Subcutaneous adipose tissue (tissue), 4 donors: Measurements from ENCODE around the gene HAAO. TPM values are rescaled to one million over a fixed set of nuclear protein-coding genes. Genes with fewer than 3 reads are reported as not detected.

ENCODE experiments used
- total RNA-seq, 4 donors: library from RNA; depleted of rRNA; stranded (reverse); fragments of >200 nt; gene quantifications; one replicate each; pipeline ENCODE4 v1.1.0, GENCODE V29; 2016
- TF ChIP-seq, protein P1 (sequence below): fragments of 450-650 bp; IDR thresholded peaks from one replicate; pipeline ENCODE4 v1.5.1; 2016; ENCODE audit warnings: low read depth, mild to moderate bottlenecking, control low read depth, antibody characterized with exemption, moderate library complexity

HAAO gene
- total RNA-seq, 4 donors from 2014 or later: 1.1 to 10.2 (median 5.9) TPM

DNA sequence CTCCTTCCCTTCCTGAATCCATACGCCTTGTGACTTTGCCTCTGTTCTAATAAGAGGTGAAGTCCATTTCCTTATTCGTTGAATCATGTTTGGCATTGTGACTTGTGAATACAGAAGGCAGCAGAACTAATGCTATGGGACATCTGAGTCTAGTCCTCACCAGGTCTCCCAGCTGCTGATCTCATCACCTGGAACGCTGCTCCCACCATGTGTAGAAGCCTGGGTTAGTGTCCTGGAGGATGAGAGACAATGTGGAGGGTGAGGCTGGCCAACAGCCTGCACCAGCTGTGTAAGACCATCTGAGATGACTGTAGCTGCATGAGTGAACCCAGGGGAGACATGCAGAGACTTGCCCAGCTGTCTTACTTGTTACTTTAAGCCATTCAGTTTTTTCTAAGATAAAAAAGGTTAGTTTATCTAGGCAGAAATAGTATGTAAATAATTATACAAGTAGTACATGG lies 3.5 kb upstream of the HAAO start:
- TF ChIP-seq, protein P1, sequence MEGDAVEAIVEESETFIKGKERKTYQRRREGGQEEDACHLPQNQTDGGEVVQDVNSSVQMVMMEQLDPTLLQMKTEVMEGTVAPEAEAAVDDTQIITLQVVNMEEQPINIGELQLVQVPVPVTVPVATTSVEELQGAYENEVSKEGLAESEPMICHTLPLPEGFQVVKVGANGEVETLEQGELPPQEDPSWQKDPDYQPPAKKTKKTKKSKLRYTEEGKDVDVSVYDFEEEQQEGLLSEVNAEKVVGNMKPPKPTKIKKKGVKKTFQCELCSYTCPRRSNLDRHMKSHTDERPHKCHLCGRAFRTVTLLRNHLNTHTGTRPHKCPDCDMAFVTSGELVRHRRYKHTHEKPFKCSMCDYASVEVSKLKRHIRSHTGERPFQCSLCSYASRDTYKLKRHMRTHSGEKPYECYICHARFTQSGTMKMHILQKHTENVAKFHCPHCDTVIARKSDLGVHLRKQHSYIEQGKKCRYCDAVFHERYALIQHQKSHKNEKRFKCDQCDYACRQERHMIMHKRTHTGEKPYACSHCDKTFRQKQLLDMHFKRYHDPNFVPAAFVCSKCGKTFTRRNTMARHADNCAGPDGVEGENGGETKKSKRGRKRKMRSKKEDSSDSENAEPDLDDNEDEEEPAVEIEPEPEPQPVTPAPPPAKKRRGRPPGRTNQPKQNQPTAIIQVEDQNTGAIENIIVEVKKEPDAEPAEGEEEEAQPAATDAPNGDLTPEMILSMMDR: no peak

DNA sequence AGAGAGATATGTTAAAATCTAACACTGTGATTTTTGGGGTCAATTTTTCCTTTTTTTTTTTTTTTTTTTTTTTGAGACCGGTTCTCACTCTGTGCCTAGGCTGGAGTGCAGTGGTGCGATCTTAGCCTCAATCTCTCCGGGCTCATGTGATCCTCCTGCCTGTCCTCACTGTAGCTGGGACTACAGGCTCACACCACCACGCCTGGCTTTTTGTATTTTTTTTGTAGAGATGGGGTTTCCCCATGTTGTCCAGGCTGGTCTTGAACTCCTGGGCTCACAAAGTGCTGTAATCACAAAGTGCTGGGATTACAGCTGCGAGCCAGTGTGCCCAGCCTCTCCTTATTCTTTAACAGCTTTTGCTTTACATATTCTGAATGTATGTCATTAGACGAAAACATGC lies 2.9 kb upstream of the HAAO start:
- TF ChIP-seq, protein P1: no peak

DNA sequence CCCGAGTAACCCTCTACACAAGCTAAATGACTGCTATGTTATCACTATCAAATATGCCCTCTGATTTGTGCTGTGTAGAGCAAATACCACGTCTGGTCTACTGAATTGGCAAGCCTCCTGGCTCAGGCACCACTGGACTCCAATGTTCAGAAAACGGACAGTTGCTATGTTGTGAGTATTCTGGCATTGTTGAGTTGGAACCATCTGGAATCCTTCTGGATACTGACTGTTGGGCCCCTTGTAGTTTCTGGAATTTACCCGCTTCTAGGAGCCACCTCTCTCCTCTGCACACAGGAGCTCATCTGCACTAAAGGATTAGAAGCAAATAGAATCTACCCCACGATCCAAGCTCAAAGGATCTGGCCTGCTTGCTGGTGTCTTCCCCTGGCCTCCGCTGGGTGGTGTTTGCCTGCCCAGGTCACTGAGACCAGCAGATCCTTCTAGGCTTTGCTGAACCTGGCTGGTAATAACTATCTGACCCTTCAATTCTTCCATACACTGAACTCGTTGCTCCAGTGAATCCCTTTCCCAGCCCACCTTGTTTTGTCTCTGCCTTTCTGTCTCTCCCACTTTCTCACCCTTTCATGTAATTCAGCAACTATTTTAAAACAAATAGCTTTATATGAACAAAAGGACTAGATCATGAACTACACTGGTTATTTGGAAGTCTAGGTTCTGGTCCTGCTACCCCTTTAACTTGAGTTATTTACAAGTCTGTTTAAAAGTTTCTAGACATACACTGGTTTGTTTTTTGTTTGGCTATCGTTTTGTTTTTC lies 2.1 kb upstream of the HAAO start:
- TF ChIP-seq, protein P1: no peak

DNA sequence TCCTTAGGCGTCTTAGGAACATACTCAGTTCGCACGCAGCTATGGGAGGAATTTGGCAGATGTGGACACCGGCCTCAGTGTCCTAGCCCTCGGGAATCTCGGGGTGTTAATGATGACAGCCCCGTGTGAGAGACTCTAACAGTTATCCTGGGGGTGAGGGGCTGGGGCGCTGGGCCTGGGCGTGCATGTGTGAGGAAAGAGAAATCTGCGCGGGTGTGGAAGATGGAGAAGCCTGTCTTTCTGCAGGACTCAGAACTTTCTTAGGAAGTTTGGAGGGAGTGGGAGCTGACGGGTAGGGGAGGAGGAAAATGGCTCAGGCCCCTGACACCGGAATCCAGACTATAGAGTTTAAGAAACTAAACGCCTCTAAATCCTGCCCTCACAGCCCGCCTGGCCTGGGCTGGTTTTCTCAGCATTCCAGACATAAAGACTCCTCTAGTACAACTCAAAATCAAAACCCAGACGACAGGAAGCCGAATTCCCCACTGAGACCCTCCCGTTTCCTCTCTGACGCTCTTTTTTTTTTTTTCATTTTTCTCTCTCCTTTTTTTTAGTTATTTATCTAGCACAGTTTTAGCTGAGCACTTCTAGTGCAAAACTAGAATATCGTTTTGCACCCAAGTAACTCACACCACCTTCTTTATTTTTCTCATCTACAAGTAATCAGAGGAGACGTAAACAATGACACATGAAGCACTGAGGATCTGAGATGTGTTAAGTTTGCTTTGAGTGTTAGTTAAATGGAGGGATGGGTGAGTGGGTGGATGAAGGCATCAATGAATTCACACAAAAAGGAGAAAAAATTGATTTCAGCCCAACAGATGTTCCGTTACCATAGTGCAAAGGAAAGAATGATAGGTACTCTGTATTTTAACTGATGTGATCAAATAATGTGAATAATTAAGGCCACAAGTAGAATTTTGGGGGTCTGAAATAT lies 1.2 kb upstream of the HAAO start:
- TF ChIP-seq, protein P1: no peak

DNA sequence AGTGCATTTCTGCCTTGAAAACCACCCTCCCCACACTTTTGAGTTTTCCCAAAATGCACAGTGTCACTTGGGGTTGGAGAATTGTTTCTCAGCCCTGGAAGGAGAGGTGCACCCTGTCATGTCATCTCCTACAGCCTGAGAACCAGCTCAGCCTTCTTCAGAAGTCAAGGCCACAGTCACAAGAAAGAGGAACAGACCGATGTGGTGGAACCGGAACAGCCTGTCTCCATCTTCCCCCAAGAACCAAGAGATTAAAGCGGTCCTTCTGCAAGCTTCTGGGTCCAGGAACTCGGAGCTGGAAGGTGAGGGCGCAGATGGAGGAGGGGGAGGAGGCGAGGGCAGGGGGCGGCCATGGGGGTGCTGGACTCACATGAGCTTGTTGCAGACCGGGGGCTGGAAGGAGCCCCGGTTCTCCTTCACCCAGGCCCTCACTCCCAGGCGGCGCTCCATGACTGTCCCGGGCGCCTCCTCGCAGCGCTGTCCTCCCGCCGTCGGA lies 248 bp downstream of the HAAO start:
- TF ChIP-seq, protein P1: no peak

DNA sequence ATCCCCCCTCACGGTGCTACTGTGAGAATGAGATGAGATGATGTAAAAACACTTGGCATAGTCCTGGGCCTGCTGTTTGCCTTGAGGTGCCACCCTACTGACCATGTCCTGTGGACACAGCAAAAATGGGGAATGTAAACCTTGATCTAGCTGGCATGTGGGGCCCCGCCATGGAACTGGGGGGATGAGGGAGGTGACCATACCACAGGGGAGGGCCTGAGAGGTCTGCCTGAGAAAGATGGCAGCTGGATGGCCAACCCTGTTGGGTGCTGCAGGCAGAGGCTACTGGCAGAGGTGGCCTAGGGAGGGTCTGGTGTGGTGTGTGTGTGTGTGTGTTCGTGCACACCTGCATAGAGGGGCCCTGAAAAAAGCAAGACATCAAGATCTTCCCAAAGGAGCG lies 777 bp downstream of the HAAO start:
- TF ChIP-seq, protein P1: no peak

DNA sequence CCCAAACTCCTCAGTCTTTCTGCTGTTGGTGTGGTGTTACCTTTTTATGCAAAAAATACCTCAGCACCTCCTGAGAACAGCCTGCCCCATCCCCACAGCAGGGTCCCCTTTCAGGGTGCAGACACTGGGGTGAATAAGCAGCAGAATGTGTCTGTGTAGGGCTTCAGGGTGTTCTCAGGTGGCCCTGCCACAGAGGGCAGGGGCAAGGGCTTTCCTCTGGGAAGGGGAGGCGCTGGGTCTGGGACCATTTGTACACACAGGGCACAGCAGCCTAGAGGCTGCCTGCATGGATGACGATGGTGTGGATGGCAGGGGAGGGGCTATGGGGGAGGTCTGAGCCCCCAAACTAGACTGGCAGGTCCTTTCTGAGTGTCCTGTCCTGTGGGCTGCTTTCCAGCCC lies 2.6 kb downstream of the HAAO start:
- TF ChIP-seq, protein P1: no peak
